ENCODE measurements around the gene GOLGA8G. TPM values are rescaled to one million over a fixed set of nuclear protein-coding genes. Genes with fewer than 3 reads are reported as not detected.
"Not testable (repeated sequence)": the region's sequence is repeated elsewhere in the genome, so short reads cannot be mapped to it uniquely, and the experiment has no call there.

Gene GOLGA8G
- total RNA-seq: not detected in 2 replicates

- not testable (repeated sequence) for DNase-seq
Observed at GRCh38 chr15:28532954-28533353, at the start of gene GOLGA8G. TSS of gene GOLGA8G (minus strand) at chr15:28532971. CDS start at chr15:28532909, 62 bp downstream.

GRCh38 chr15:28573351-28573750, 40.6 kb upstream of the GOLGA8G start:
- DNase-seq: not testable (repeated sequence)

- not testable (repeated sequence) for DNase-seq
Observed at GRCh38 chr15:28553268-28553667, 20.5 kb upstream of the GOLGA8G start, which contains the start of gene GOLGA6L25. TSS of gene GOLGA6L25 (plus strand) at chr15:28553568. CDS start at chr15:28553629, 61 bp downstream.

GRCh38 chr15:28515208-28515607, 17.6 kb downstream of the GOLGA8G start:
- not testable (repeated sequence) for DNase-seq

GRCh38 chr15:28514128-28514527, 18.6 kb downstream of the GOLGA8G start:
- DNase-seq: not testable (repeated sequence)

- DNase-seq: not testable (repeated sequence)
Observed at GRCh38 chr15:28508217-28508889, 24.4 kb downstream of the GOLGA8G start.

GRCh38 chr15:28481340-28481739, 51.4 kb downstream of the GOLGA8G start:
- DNase-seq: not testable (repeated sequence)

Other genes starting within 250 kb of the GOLGA8G start
- gene HERC2, start 210.8 kb downstream of the GOLGA8G start, total RNA-seq: 64.0 and 102 TPM in 2 replicates
- not detected in 2 replicates for gene GOLGA6L24, start 174.9 kb downstream of the GOLGA8G start, total RNA-seq
- 0.05 TPM in 1 of 2 replicates, not detected in the other for gene GOLGA8F, start 154.3 kb downstream of the GOLGA8G start, total RNA-seq
- gene GOLGA6L25, start 20.6 kb upstream of the GOLGA8G start, total RNA-seq: not detected in 2 replicates
- 0.28 and 0.51 TPM in 2 replicates for gene GOLGA8M, start 179.4 kb upstream of the GOLGA8G start, total RNA-seq